Bone marrow (tissue), 2 donors: ENCODE measurements around the gene SCN8A.
"Not testable (repeated sequence)": the region's sequence is repeated elsewhere in the genome, so short reads cannot be mapped to it uniquely, and the experiment has no call there.

Experiments
- DNase-seq, 2 donors: peaks; one replicate each; lab custom pipeline; 2025; lab: John Stamatoyannopoulos, UW

Gene SCN8A

GRCh38 chr12:51591016-51591901 lies at the start of gene SCN8A:
TSS of gene SCN8A (plus strand) at chr12:51591233. CDS start at chr12:51662818, 71,585 bp downstream.
- DNase-seq, result no peak

GRCh38 chr12:51546097-51546496 lies 44.9 kb upstream of the SCN8A start:
- DNase-seq, result no peak

GRCh38 chr12:51547606-51548005 lies 43.4 kb upstream of the SCN8A start:
- no peak for DNase-seq

- DNase-seq, result no peak
Observed at GRCh38 chr12:51548241-51548640, 42.8 kb upstream of the SCN8A start.

- DNase-seq, result no peak
Observed at GRCh38 chr12:51549637-51550036, 41.4 kb upstream of the SCN8A start.

- DNase-seq, result not testable (repeated sequence)
Observed at GRCh38 chr12:51568271-51569032, 22.6 kb upstream of the SCN8A start.

GRCh38 chr12:51579321-51579850 lies 11.6 kb upstream of the SCN8A start:
- DNase-seq, result no peak

GRCh38 chr12:51589060-51589459 lies 2.0 kb upstream of the SCN8A start:
- DNase-seq, result no peak

- DNase-seq, result no peak
Observed at GRCh38 chr12:51589557-51590176, 1.4 kb upstream of the SCN8A start.

- DNase-seq, result peak; percentile 4 to 38
Observed at GRCh38 chr12:51590347-51591015, 552 bp upstream of the SCN8A start.

- no peak for DNase-seq
Observed at GRCh38 chr12:51592034-51592705, 1.1 kb downstream of the SCN8A start.

GRCh38 chr12:51593021-51593420 lies 2.0 kb downstream of the SCN8A start:
- DNase-seq, result no peak

- peak in 1 of 2 donors; percentile 6 for DNase-seq
Observed at GRCh38 chr12:51593539-51593938, 2.5 kb downstream of the SCN8A start.

GRCh38 chr12:51598156-51598555 lies 7.1 kb downstream of the SCN8A start:
- no peak for DNase-seq

- DNase-seq, result no peak
Observed at GRCh38 chr12:51600721-51601120, 9.7 kb downstream of the SCN8A start.

GRCh38 chr12:51601241-51601640 lies 10.2 kb downstream of the SCN8A start:
- no peak for DNase-seq

GRCh38 chr12:51605896-51606295 lies 14.9 kb downstream of the SCN8A start:
- not testable (repeated sequence) for DNase-seq

GRCh38 chr12:51607197-51607596 lies 16.2 kb downstream of the SCN8A start:
- DNase-seq, result not testable (repeated sequence)

GRCh38 chr12:51620448-51620847 lies 29.4 kb downstream of the SCN8A start:
- DNase-seq, result no peak

GRCh38 chr12:51621156-51621922 lies 30.3 kb downstream of the SCN8A start:
- no peak for DNase-seq
